Brain microvascular endothelial cell (primary cell): ENCODE measurements around the gene LRFN2.

Experiments
- DNase-seq: peaks from one replicate; pipeline ENCODE4 v3.0.0-alpha.2; 2020
- H3K27ac ChIP-seq: fragments of 250-450 bp; sonication (Bioruptor Pico); 2 replicates; pipeline ENCODE4 v1.5.1; 2020; ENCODE audit warnings: mild to moderate bottlenecking, moderate library complexity
- H3K27me3 ChIP-seq: fragments of 250-450 bp; sonication (Bioruptor Pico); replicated peaks from 2 replicates; pipeline ENCODE4 v1.5.1; 2020; ENCODE audit warnings: mild to moderate bottlenecking
- H3K36me3 ChIP-seq: fragments of 250-450 bp; sonication (Bioruptor Pico); replicated peaks from 2 replicates; pipeline ENCODE4 v1.5.1; 2020; ENCODE audit warnings: mild to moderate bottlenecking
- H3K4me3 ChIP-seq: 2 replicates; pipeline ENCODE4 v1.5.1; 2011; ENCODE audit warnings: low read depth, mild to moderate bottlenecking, control low read depth, low read length, moderate library complexity
- in situ Hi-C: cut with HindIII; loops from 2 replicates; pipeline ENCODE4 v1.10.0; 2017; ENCODE audit warnings: low sequenced_read_pairs, low pct_ligation_motif_present
- TF ChIP-seq, protein P1 (sequence below): IDR thresholded peaks from 2 replicates; pipeline ENCODE4 v1.5.1; 2011; ENCODE audit warnings: low read depth, mild to moderate bottlenecking, moderate library complexity, low read length, control low read depth, inconsistent platforms; ENCODE audit errors: missing control alignments

The LRFN2 gene

DNA sequence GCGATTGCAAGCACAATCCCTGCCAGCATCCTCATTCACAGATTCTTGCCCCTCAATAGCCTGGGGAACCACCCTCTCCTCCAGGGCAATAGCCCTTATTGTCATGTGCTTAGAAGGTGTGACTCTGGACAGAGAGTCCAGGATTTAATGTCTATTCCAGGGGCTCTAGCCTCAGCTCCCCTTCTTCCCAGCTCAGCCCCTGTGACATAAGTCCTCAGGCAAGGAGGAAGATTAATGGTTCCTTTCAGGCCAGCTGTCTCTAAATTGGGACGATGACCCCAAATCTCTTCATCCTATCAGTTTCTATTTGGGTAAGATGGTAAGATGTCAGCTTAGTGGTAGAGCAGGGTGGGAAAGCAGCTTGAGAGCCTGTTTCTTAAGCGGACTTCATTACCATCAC, 8.1 kb downstream of the LRFN2 start:
- TF ChIP-seq, protein P1, sequence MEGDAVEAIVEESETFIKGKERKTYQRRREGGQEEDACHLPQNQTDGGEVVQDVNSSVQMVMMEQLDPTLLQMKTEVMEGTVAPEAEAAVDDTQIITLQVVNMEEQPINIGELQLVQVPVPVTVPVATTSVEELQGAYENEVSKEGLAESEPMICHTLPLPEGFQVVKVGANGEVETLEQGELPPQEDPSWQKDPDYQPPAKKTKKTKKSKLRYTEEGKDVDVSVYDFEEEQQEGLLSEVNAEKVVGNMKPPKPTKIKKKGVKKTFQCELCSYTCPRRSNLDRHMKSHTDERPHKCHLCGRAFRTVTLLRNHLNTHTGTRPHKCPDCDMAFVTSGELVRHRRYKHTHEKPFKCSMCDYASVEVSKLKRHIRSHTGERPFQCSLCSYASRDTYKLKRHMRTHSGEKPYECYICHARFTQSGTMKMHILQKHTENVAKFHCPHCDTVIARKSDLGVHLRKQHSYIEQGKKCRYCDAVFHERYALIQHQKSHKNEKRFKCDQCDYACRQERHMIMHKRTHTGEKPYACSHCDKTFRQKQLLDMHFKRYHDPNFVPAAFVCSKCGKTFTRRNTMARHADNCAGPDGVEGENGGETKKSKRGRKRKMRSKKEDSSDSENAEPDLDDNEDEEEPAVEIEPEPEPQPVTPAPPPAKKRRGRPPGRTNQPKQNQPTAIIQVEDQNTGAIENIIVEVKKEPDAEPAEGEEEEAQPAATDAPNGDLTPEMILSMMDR = no peak
- Histone ChIP-seq H3K4me3 (no peak overlapping the region), H3K36me3 (no peaks in the 10 kb centered on the region), H3K27me3 (no peaks in the 10 kb centered on the region), H3K27ac (no peak overlapping the region)
- DNase-seq = no peak
- in situ Hi-C loops = no loop called here

DNA sequence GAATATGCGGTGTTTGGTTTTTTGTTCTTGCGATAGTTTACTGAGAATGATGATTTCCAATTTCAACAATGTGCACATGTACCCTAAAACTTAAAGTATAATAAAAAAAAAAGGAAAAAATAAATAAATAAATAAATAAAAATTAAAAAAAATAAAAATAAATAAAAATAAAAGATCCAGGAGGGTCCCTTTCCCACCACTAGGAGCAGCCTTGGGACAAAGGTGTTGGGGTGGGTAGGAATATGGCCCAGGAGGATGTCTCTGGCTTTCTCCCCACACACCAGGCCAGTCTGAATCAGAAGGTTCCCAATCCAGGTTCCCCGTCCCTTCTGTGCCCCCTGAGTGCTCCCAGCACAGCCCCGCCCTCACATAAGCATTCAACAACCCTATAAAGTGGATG, 9.5 kb downstream of the LRFN2 start:
- TF ChIP-seq, protein P1 = peak; percentile 32
- in situ Hi-C loops = no loop called here
- Histone ChIP-seq H3K27me3 (no peaks in the 10 kb centered on the region), H3K4me3 (no peak overlapping the region), H3K36me3 (no peaks in the 10 kb centered on the region), H3K27ac (no peak overlapping the region)
- DNase-seq = no peak

DNA sequence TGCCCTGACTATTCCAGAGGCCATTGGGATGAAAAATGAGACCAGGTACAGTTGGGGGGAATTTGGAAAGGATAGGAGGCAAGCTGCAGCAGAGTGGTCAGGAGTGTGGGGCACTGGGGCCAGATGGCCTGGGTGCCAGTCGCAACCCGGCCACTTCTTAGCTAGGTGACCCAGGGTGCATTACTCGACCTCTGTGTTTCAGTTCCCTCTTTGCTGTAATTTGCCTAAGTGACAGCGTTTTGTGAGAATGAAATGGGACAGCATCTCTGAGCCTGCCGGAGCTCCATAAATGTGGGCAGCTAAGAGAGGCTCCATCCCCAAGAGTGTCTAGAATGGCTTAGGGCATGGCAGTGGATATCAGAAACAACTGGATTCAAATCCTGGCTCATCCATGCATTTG, 13.9 kb downstream of the LRFN2 start:
- no peak for DNase-seq
- TF ChIP-seq, protein P1 = no peak
- Histone ChIP-seq H3K36me3 (no peaks in the 10 kb centered on the region), H3K27ac (no peak overlapping the region), H3K27me3 (no peaks in the 10 kb centered on the region), H3K4me3 (no peak overlapping the region)
- in situ Hi-C loops = no loop called here

DNA sequence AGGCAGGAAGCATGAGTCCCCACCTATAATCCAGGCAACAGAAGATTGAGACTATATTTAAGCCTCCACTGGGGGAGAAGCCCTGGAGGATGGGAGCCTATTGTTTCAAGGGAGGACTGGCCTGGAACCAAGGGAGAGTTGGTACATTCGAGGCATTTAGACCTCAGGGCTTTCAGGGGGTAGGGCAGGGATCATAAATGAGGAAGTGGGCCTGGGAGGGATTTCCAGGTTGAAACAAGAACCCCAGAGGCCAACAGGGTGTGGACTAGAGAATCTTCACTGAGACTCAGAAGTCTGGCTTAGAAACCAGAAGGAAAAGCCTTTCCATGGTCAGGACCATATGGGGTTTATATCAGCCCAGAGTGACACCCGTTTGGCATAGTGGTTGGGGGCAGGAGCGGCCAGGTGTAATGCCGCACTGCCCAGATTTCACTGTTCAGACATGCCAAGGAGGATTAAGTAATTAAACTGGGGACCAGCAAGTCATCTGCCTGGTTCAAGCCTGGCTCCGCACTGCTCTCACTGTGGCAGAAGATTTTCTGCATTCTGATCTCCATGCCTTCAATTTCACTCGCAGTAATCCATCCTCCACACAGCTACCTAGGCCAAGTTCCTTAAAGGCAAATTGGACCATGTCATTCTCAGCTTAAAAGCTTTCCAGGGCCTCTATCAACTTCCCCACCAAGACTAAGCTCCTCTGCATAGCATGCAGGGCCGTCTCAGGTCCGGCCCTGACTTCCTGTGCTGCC, 17.8 kb downstream of the LRFN2 start:
- no peak for DNase-seq
- no peaks in the 10 kb centered on the region for H3K27me3 ChIP-seq
- H3K27ac ChIP-seq = no peak overlapping the region
- no peaks in the 10 kb centered on the region for H3K36me3 ChIP-seq
- TF ChIP-seq, protein P1 = no peak
- in situ Hi-C loops = no loop called here
- H3K4me3 ChIP-seq = no peak overlapping the region

DNA sequence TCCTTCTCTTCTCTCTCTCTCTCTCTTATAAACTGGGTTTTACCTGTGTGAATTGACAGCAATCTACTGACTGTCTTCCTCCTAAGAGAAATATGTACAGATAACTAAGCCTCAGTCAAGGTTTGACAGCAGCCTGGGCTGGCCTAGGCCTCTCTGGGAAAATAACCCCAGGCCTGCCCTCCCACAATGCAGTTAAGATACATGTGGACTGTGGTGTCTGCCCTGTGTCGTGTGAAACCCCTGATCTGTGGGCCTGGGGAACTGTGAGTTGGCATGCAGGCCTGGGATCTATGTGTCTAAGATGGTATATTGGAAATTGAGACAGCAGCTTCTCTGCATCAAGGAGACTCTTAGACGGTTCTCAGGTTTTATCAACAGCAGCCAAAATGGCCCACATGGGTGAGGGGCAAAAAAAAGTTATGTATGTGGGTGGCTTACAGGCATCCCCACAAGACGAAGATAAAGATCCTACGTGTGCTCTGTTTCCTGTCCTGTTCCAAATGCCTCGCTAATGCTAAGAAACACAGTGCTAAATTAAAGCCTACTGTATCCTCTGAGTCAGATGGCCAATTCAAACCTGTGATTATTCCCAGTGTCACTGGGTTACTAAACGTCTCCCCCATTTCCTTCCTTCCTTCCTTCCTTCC, 19.0 kb downstream of the LRFN2 start:
- Histone ChIP-seq H3K4me3 (no peak overlapping the region), H3K27me3 (no peaks in the 10 kb centered on the region), H3K36me3 (no peaks in the 10 kb centered on the region), H3K27ac (no peak overlapping the region)
- no peak for DNase-seq
- in situ Hi-C loops = no loop called here
- TF ChIP-seq, protein P1 = no peak

DNA sequence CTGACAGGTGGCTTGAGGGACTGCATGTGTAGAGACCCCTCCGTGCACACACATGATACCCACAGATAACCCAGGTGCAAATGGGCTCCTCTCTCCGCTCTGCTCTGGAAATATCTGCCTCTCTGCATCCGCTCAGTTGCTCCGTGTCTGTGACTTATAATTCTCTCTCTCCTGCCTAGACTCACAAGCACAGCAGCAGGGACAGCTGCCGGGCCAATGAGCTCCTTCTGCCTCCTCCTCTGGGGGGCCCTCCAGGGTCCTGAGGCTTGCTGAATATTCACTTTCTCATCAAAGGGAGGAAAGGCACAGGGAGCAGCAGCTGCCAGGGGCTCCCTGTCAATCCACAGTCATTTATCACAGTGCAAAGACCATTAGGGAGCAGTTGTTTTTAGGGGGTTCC, 24.1 kb downstream of the LRFN2 start:
- H3K27me3 ChIP-seq = no peaks in the 10 kb centered on the region
- TF ChIP-seq, protein P1 = no peak
- no peak for DNase-seq
- H3K4me3 ChIP-seq = no peak overlapping the region
- in situ Hi-C loops = no loop called here
- H3K27ac ChIP-seq = no peak overlapping the region
- no peaks in the 10 kb centered on the region for H3K36me3 ChIP-seq
